H7 (cell line): ENCODE measurements around the gene CNIH2. TPM values are rescaled to one million over a fixed set of nuclear protein-coding genes. Genes with fewer than 3 reads are reported as not detected.
"Not testable (repeated sequence)": the region's sequence is repeated elsewhere in the genome, so short reads cannot be mapped to it uniquely, and the experiment has no call there.

Experiments used
- DNase-seq: peaks from one replicate; pipeline ENCODE4 v3.0.0; 2012
- H3K27me3 ChIP-seq: 2 replicates; pipeline ENCODE4 v1.6.0; 2011; ENCODE audit warnings: mild to moderate bottlenecking, low read length; ENCODE audit not compliant: control insufficient read depth, insufficient read depth
- H3K36me3 ChIP-seq: replicated peaks from 2 replicates; pipeline ENCODE4 v1.5.1; 2011; ENCODE audit warnings: low read length; ENCODE audit not compliant: control insufficient read depth, insufficient read depth
- H3K4me3 ChIP-seq: 2 replicates; pipeline ENCODE4 v1.5.1; 2011; ENCODE audit warnings: low read depth, mild to moderate bottlenecking, control low read depth, low read length, moderate library complexity; ENCODE audit not compliant: insufficient read depth
- total RNA-seq: library from RNA; depleted of rRNA; stranded (reverse); fragments of >200 nt; shearing (Covaris generic); gene quantifications from 2 replicates; pipeline ENCODE4 v1.2.3, GENCODE V29; 2014

The CNIH2 gene
- total RNA-seq, 1 experiment from 2014 or later, result 12.0 TPM

DNA sequence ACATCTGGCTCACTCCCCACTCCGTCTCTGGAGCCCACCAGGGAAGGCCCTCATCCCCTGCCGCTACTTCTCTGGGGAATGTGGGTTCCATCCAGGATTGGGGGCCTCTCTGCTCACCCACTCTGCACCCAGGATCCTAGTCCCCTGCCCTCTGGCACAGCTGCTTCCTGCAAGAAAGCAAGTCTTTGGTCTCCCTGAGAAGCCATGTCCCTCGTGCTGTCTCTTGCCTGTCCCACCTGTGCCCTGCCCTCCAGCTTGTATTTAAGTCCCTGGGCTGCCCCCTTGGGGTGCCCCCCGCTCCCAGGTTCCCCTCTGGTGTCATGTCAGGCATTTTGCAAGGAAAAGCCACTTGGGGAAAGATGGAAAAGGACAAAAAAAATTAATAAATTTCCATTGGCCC, 911 bp upstream of the CNIH2 start:
- not testable (repeated sequence) for H3K4me3 ChIP-seq

DNA sequence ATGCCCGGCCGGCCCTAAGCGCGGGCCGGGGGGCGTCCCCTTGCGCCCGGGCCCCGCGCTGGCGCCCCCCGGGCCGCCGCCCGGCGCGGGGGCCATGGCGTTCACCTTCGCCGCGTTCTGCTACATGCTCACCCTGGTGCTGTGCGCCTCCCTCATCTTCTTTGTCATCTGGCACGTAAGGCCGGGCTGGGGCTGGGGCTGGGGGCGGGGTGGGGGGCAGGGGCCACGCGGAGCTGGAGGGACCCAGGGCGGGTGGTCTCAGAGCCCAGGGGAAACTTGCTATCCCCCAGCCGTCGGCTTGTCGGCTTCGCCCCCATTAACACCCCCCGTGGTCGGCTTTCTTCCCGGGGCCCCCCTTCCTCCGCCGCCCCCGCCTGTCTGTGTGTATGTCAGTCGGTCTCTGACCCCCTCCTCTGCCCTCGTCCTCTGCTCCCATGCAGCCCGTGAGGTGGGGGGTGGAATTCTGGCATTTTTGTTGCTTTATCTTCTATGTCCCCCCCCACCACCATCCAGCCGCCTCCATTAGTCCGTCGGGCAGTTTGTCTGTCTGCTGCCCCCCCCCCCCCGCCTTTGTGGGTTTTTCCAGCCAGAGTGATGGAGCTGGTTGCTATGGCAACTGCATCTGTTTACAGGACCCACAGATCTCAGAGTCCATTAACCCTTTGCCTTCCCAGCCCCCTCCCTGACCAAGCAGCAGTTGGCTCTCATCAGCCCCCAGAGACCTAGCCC, 552 bp downstream of the CNIH2 start:
- peaks cover 3% of the 10 kb centered on the region; the same call in 1 of the 2 replicates for H3K27me3 ChIP-seq
- H3K4me3 ChIP-seq, result peak overlapping the region; percentile 46
- peaks cover 9% of the 10 kb centered on the region for H3K36me3 ChIP-seq
- DNase-seq, result peak; percentile 86

More for the DNA sequence above, 911 bp upstream of the CNIH2 start:
- not testable (repeated sequence) for DNase-seq, H3K27me3 ChIP-seq
- H3K36me3 ChIP-seq, result peaks cover 20% of the 10 kb centered on the region

DNA sequence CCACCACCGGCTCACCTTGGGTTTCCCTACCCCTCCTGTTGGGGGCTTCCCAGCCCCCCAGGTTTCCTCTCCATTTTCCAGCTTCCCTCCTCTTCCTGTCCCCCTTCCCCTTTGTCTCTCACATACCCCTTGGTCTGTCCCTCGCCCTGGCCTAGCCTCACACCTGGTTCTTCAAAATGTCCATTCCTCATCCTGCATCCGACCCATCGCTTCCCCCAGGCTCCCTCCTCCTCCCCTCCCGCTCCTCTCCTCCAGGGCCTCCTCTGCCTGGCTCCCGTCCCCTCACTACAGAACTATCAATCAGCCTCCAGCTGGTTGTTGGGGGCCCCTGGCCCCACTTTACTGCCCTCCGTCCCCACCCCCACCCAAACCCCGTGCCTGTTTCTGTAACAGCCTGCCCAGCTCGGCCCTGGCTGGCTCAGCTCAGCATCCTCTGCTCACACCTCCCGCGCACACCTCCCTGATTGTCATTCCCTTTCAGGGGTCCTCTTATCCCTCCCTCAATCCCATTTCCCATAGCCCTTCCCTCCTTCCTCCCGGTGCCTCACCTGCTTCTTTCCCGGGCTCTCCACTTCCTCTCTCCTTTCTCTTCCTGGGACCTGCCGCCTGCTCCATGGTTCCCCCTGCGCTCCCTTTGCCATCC, 1.2 kb downstream of the CNIH2 start:
- peak overlapping the region; percentile 16; the same call in 1 of the 2 replicates for H3K4me3 ChIP-seq
- peaks cover 3% of the 10 kb centered on the region; the same call in 1 of the 2 replicates for H3K27me3 ChIP-seq
- peak; percentile 78 for DNase-seq
- H3K36me3 ChIP-seq, result peaks cover 4% of the 10 kb centered on the region

DNA sequence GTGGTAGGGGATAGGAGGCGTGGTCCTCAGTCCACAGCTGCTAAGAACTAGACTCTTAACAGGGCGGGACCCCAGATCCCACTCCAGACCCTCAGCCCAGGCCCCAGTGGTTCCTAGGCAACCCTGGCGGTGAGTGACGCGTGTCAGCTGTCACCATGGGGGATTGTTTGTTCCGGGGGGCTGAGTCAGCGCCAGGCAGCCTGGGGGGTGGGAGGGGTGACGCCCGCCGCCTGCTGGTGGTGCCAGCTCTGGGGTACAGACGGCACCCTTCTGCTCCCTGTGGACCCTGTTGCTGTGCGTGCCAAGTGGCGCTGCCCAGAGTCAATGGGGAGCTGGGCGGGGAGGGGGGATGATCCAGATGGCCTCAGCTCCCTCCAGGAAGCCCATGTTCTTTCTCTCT, 2.5 kb downstream of the CNIH2 start:
- Histone ChIP-seq H3K27me3 (peaks cover 3% of the 10 kb centered on the region; the same call in 1 of the 2 replicates), H3K36me3 (peaks cover 3% of the 10 kb centered on the region), H3K4me3 (no peak overlapping the region)
- peak; percentile 67 for DNase-seq

DNA sequence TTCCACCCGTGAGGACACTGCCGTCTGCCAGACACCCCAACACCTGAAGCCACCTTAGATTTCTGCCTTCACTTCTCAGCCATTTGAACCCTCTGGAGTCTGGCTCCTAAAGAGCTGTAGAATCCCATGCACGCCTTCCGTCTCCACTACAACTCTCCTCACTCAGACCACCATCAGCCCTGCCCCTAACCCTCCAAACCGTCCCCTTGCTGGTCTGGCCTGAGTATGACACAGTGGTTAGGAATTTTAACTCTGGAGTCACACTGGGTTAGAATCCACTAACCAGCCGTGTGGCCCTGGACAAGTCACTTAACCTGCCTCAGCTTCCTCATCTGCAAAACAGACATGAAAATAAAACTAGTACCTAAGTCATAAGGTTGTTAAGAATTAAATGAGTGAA, 3.0 kb downstream of the CNIH2 start:
- H3K36me3 ChIP-seq, result peaks cover 7% of the 10 kb centered on the region
- peaks cover 3% of the 10 kb centered on the region; the same call in 1 of the 2 replicates for H3K27me3 ChIP-seq
- no peak overlapping the region for H3K4me3 ChIP-seq
- peak; percentile 54 for DNase-seq

DNA sequence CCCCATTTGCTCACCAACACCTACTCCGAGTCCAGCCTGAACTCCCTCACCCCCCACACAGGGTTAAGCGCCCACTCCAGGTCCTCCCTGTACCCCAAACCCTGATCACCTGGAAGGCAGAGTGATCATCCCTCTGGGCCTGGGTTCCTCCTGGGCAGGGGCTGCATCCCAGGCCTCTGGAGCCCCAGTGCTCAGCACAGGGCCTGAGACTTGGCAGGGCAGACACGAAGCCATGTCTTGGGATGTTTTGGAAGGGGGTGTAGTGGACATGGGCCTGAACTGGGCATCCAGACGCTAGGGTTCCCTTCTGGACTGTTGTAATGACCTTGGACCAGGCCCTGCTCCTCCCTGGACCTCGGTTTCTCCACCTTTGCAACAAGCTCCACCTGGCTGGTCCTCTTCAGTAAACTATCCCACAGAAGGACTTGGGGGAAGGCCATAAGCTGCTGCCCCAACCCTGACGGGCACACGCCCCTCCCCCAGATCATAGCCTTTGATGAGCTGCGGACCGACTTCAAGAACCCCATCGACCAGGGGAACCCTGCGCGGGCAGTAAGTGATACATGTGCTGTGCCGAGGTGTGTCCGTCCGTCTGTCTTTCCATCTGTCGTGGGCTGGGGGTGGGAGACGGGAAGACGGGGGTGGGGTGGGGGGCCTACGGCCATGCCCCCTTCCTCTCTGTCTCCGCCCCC, 3.9 kb downstream of the CNIH2 start:
- no peak for DNase-seq
- Histone ChIP-seq H3K4me3 (no peak overlapping the region), H3K27me3 (peaks cover 3% of the 10 kb centered on the region; the same call in 1 of the 2 replicates), H3K36me3 (peaks cover 6% of the 10 kb centered on the region)

DNA sequence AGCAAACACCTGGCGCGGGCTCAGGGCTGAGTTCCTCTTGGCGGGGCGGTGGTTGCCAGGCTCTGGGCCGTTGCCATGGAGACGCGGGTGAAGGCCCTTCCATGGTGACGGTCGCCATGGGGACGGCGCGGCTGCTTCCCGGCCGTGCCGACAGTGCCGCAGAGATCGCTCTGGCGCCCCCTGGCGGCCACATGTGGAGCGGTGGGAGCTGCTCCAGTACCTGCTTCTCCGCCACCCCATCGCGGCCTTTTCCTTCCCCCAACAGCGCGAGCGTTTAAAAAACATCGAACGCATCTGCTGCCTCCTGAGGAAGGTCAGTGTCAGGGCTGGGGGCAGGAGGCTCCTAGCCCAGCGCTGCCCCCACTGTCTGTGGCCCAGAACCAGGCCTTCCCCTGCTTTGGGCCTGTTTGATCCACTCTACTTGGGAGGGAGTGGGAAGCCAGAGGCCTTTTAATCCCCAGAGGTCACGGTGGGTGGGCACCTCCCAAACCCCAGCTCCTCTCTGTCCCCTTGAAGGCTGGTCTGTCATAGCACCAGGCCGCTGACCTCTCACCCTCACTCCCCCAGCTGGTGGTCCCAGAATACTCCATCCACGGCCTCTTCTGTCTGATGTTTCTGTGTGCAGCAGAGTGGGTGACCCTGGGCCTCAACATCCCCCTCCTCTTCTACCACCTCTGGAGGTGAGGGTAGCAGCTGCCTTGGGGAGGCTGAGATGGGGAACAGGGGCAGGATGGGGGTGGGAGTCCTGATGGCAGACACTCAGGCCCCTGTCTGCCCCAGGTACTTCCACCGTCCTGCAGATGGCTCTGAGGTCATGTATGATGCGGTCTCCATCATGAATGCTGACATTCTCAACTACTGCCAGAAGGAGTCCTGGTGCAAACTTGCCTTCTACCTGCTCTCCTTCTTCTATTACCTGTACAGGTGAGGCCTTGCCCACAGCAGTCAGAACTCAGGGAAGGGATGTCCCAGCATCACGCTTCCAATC, 4.8 kb downstream of the CNIH2 start:
- Histone ChIP-seq H3K36me3 (peaks cover 6% of the 10 kb centered on the region), H3K27me3 (peaks cover 3% of the 10 kb centered on the region; the same call in 1 of the 2 replicates), H3K4me3 (no peak overlapping the region)
- DNase-seq, result peak; percentile 99

DNA sequence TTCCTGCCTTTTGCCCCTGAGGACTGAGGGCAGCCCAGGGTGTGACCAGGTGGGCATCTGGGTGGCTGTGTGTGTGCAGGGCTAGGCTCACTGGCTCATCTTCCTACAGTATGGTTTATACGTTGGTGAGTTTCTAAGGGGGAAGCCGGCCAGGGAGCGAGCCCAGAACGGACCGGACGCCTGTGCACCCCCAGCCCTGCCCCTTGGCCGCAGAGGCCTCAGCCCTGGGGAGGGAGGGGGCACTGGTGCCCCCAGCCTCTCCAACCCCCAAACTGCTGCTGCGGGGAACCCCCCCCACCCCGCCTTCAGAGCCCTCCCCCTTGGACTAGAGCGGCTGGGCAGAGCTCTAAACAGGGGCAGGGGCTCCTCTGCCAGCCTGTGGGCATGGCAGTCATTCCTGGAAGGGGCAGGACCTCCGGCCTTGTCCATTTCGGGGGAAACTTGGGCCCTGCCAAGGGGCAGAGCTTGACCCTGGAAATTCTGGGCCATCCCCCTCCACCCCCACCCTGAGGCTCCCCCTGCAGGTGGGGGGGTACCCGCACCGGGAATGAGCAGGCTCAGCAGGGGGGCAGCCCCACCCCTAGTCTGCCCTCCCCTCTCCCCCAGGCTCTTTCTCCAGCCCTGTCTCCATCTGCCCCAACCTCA, 5.6 kb downstream of the CNIH2 start:
- Histone ChIP-seq H3K36me3 (peaks cover 6% of the 10 kb centered on the region), H3K4me3 (no peak overlapping the region), H3K27me3 (peaks cover 3% of the 10 kb centered on the region; the same call in 1 of the 2 replicates)
- DNase-seq, result peak; percentile 76

DNA sequence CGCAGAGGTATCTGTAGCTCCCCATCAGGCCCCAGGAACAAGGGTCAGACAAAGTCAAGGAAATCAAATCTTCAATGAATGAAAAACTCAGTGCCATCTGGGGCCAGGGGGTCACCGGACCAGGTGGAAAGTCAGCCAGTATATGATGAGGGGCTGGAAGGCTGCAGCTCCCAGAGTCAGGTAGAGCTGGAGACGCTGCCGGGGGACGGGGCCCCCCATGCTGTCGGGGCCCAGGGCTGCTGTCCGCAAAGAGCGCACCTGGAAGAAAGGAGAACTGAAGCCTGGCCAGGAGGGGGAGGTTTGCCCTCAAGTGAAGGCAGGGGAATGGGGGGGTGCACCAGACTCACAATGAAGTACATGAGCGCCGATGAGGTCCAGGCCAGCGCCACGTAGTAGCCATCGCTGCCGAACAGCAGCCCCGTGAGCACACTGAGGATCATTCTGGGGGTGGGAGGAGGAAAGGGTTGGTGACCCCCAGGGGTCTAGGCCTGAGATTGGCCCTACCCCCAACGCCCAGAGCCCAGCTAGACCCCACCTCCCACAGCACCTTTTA, 6.6 kb downstream of the CNIH2 start:
- peaks cover 2% of the 10 kb centered on the region; the same call in 1 of the 2 replicates for H3K27me3 ChIP-seq
- no peak for DNase-seq
- peaks cover 6% of the 10 kb centered on the region for H3K36me3 ChIP-seq
- H3K4me3 ChIP-seq, result no peak overlapping the region

DNA sequence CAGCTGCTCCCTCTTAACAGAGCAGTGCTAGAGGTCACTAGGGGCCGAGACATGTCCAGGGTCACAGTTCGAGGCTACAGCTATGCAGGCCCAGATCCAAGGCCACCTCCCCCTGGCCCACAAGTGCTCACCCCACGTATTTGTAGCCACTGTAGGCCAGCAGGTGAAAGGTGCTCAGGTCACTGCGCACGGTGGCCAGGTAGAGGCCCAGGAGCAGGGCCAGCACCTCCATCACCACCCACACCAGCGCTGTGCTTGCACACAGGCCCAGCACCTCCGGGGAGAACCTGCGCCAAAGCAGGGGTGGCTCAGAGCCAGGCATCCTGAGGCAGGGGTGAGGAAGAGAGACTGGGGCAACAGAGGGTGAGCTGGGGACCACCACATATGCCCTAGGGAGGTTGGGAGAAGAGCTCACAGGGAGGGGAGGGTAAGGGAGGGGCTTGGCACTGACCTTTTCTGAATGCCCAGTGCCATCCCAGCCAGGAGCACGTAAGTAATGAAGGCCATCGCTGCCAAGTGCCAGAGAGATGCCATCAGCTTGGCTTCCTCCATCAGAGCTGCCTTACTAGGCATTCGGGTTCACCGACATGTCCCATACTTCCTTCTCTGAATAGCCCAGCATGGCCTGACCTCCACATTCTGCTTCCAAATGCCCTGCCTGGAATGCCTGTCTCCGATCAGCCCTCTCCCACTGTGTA, 7.4 kb downstream of the CNIH2 start:
- DNase-seq, result peak; percentile 35
- H3K4me3 ChIP-seq, result no peak overlapping the region
- peaks cover 6% of the 10 kb centered on the region for H3K36me3 ChIP-seq
- H3K27me3 ChIP-seq, result peaks cover 4% of the 10 kb centered on the region

DNA sequence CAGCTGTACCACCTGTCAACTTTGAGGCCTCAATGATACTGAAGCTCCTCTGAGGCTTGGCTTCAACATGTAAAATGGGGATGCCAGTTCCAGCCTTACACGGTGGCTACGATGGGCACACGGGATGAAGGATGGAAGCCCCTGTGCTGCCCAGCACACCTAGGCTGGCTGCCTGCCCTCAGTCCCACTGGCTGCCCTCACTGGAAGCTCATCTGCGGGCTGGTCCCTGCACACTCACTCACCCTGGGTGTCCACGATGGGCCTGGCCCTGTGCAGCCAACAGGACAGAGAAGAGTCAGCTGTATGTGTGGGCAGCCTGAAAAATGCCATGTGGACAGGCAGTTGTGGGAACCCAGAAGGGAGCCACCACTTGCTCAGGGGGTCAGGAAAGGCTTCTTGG, 8.7 kb downstream of the CNIH2 start:
- H3K36me3 ChIP-seq, result peaks cover 6% of the 10 kb centered on the region
- DNase-seq, result no peak
- H3K27me3 ChIP-seq, result peaks cover 16% of the 10 kb centered on the region
- no peak overlapping the region for H3K4me3 ChIP-seq

DNA sequence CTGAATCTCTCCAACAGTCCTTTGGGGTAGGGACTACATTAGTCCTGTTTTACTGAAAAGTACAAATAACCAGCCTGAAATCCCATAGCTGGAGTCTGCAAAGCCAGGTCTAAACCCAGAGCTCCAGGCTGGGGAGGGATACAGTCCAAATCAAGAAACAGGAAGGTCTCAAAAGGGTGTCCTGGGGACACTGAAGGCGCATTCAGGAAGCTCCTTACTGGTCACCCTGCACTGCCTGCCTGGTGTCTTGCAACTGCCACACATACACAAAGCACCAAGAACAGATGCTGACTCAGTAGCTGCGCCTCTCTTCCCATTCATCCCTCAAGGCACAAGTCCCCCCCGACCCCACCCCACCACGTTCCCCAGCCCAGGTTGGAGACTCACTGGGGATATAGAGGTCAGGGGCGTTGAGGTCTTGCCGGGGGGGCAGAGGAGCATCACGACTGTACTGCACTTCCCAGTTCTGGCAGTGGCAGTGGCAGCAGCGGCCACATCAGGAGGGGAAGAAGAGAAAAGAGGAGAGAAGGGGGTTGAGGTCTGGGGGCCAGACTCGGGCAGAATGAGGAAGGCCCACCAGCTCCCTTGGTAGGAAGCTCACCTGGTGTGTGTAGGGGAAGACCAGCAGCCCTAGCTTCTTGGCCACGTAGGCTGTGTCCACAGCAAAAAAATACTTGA, 9.4 kb downstream of the CNIH2 start:
- H3K27me3 ChIP-seq, result peaks cover 23% of the 10 kb centered on the region
- no peak for DNase-seq
- H3K36me3 ChIP-seq, result peaks cover 6% of the 10 kb centered on the region
- no peak overlapping the region for H3K4me3 ChIP-seq
